Daoy (cell line): ENCODE data around the gene GTPBP8. TPM values are rescaled to one million over a fixed set of nuclear protein-coding genes. Genes with fewer than 3 reads are reported as not detected.
"Not testable (repeated sequence)": the region's sequence is repeated elsewhere in the genome, so short reads cannot be mapped to it uniquely, and the experiment has no call there.

ENCODE experiments used
- DNase-seq: peaks from one replicate; pipeline ENCODE4 v3.0.0-alpha.2; 2015; ENCODE audit warnings: low read depth
- total RNA-seq: library from RNA; depleted of rRNA; stranded (reverse); fragments of >200 nt; shearing (Covaris generic); gene quantifications from 2 replicates; pipeline ENCODE4 v1.2.3, GENCODE V29; 2014

The GTPBP8 gene
- total RNA-seq, 1 experiment from 2014 or later, result 49.3 TPM

DNA sequence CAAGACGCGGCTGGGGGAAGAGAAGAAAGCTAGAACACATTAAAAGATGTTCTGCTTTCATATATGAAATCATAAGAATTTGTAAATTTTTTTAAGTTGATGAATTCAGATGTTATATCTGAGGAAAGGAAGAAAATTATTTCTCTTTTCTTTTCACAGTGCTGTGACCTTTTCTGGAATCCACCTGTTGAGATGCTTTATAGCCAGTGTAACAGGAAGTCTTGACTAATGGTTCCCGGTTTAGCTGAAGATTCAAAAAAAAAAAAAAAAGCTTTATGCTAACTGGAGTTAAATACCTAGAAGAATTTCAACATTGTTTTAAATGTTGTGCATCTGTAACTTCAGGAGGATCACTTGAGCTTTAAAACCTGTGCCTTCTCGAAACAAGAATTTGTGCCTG lies 9.9 kb downstream of the GTPBP8 start:
- DNase-seq, result no peak

DNA sequence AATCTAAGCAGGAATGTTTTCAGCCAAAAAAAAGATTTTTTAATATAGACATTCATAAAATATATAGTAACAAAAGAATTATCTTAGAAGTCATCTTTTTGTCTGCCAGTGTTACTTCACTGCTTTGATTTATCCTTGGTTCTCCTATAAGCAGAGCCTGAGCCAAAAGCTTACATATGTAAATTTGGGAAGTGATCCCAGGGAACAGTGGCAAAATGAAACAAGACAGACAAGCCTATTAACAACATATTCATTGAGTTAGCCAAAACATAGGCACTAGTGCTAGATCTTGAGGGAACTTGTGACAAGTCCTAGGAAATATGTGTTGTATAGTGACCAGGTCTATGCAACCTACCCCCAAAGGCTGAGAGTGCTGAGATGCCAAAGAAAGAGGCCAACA lies 11.3 kb downstream of the GTPBP8 start:
- DNase-seq, result no peak

DNA sequence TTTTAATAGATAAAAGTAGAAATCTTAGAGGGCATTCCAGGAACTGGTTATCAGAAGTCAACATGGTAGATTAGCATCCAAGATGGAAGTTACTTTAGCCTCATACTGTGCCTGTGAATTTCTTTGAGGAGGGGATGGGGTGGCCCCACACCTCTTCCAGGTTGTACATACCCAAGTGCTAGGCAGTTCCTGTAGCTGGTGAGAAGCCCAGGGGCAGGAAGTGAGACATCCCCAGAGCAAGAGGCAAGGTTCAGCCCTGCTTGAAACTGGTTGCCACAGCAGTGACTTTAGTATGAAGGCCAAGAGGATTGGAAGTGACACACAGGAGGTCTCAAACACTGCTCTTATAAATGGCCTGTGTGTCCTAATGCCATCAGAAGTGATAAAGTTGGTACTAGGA lies 11.9 kb downstream of the GTPBP8 start:
- DNase-seq, result no peak

DNA sequence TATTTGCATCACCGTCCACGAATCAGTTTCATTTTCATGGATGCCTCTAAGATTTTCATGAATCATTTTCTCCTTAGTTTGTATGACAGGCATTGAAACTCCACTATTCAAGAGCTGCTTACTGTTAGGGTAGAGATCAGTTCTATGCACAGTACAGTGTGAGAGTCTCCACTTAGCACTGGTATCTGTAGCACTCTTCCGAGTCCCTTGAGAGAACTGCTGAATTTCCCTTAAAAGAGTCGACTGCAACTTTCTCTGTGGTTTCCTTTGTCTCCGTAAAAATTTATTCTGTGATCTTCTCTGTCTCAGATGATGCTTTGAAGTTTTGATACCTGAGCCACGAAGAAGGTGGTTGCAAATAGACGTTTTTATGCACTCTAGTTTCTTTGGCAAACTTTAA lies 14.8 kb downstream of the GTPBP8 start:
- no peak for DNase-seq

DNA sequence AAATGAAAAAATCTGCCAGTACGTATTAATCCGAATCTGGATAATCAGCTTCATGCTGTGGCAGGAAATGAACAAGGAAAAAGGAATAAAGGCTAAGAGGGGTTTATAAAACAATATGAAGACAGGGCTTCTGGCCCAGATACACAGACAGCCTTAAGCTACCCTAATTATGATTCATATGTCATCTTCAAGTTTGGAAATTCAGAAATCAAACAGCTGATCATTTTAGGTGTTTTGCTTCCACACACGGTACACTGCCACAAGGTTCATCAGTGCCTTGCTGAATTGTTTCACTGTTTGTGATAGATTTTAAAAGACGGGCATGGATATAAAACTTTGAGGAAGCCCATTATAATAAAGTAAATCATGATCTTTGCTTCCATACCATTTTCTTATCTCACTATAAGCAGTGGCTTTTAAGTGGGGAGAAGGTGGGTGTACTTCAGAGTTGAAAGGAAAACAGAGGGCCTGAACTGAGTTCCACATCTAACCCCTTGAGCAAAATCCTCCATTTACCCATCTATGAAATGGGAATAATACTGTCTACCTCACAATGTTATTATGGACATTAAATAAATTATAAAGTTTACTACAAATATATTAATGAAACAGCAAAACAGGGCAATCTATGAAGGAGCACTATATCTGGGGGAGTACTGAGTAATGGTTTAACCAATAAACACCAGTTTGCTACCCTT lies 15.7 kb downstream of the GTPBP8 start:
- DNase-seq, result no peak

DNA sequence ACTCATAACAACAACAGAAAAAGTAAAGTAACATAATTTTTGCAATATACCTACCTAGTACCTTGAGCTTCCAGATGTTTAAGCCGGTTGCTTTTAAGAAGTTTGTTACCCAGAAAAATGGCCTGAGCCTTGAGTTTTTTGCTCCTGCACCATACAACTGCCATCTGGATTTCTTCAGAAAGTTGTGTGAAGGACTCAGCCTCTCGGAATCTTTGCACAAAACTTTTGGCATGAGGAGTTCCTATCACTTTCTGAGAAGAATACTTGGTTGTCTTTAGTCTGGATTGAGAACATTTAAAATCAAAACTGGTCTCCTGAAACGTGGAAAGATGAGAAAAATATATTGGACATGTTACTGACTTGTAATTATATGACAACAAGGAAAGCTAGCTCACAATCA lies 17.3 kb downstream of the GTPBP8 start:
- no peak for DNase-seq

DNA sequence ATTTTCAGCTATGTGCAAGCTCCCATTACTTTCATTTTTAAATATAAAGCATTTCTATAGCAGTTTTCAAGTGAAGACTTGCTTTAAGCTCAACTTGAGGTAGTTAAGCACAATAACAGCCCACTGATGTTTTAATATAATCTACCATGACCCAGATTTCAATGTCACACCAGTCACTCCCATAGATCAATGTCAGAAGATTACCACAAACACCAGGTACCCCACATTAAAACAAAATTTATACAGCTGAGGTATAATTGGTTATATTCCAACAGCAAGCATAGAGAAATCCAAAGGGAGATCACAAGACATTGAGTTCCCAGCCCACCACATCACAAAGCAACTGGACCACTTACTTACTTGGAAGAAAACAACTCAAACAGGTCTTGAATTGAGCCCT lies 22.8 kb downstream of the GTPBP8 start:
- DNase-seq, result no peak

DNA sequence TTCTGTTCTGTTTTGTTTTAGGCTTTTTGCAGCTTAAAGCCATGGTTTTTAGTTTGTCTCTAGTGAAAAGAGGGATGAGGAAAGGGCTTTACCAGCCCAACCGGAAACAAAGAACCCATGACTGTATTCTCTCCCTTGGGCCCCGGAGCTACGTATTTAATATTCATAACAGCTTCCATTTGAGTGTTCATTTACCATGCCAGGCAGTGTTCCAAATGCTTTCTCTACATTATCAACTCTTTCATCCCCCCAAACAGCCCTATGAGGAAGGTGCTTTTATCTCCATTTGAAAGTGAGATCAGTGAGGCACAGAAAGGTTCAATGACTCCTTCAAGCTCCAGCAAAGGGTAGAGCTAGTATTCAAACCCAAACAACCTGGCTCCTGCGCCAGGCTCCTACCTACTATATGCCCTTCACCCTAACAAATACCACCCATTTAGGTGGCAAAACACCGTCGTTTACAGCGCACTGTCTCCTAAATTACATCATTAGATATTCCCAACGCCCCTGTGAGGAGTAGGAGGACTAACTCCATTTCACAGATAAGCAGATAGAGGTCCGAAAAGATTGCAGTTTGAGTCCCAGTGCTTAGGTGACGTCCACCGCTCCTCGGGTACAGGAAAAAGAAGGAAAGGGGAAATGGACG lies 27.9 kb downstream of the GTPBP8 start:
- no peak for DNase-seq

DNA sequence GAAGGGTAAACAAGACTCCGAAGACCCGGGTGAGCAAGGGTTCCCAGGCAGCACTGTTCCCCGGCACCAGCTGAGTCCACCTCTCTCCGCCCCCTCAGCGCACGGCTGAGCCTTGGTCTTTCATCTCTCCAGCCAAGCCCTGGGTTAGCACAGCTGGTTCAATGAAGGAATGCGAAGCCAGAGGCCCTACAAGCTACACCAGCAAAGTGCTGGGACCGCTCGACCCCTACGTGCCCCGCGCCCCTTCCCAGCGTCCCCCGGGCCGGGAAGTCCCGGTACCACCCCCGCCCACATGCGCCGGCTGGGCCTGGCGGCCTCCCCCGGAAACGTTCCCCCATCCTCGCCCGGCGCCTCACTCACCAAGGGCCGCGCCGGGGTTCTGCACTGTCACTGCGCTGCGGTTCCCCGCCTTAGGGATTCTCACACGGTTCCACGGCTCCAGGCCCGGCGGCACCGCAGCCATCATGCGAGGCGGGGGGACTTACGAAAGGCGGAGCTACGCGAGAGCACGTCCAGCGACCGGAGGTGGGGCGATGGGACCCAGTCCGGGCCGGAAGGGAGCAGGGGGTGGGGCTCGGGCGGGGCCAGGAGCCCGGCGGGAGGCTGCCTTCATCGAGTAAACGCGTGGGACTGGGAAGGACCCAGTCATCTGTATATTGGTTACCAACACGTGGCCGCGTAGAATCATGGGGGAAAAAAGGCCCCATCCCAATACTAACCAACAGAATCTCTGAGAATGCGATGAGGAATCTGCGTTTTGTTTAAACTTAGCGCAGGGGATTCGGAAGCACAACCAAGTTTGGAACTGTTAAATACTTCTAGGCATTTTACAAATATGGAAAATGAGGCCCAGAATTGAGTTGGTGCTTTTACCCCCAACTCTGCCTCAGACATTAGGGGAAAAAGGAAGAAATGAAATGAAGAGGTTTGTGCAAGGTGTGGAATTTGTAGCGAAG lies 28.7 kb downstream of the GTPBP8 start:
- DNase-seq, result peak; percentile 97

DNA sequence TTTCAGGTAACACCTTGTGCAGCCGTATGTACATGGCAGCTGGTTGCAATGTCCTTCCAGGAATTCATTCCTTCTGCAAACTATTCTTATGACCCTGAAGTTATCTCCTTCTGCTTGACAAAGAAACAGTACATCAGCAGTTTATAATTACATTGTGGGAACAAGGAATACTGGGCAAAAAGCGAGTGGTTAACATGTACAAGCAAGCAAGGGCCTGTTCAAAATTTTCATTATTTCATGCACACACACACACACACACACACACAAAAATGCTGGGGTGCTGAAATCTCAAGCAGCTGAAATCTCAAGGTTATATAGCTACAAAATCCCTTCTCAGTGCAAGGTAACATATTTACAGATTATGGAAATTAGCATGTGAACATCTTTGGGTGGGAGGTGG lies 30.7 kb downstream of the GTPBP8 start:
- DNase-seq, result no peak

DNA sequence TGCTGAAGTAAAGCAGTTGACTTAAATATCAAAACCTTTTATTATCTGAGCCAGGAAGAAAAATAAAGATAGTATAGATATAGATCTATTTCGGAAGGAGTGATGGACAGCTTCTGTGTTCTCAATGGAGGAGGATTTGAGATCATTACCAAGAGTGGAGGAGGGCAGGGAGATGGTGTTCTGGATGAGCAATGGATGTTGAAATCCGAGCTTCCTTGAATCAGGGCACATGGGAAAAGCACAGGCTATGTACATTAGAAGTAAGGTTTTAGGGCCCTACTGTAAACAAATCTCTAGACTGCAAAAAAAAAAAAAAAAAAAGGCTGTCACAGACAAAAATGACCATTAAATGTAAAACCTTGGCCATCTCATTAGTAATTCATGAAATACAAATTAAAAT lies 43.2 kb downstream of the GTPBP8 start:
- no peak for DNase-seq

DNA sequence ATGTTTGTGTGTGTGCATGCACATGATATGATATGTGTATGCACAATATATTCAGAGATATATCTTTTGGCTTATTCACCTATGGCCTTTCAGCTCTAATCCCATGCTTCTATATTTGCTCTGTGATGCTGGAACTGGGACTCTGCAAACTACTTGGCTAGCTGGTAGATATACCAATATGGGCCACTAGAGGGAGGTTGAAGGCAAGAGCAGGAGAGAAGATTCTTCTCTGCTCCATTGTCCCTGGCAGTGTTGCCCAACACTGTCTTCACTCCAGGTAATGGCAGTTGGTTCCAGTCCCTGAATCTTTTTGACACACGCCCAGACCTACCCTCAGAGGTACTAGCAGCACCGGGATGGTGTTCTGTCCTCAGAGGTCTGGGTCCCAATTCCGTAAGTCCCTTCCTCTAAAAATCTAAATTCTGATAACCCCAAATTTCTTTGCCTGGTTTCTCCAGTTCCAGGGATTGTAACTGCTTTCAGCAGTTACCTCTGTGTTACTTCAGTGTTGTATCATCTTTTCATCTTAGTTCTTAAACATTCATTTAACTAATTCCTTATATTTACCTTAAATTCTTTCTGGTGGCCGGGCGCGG lies 44.7 kb downstream of the GTPBP8 start:
- DNase-seq, result peak; percentile 51

DNA sequence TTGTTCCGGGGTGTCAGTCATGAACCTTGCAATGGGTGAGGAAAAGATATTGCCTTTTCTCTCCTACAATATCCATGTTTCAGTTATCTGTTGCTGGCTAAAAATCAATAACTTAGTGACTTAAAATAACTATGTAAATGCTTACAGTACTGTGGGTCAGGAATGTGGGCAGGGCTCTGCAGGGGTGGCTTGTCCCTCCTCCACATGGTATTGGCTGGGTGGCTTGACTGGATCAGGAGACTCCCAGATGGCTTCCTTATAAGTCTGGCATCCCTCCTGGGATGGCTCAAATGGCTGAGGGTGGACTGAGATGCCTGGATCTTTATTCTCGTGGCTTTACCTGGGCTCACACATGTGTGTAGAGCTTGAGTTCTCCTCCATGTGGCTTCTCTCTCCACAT lies 47.5 kb downstream of the GTPBP8 start:
- DNase-seq, result no peak

DNA sequence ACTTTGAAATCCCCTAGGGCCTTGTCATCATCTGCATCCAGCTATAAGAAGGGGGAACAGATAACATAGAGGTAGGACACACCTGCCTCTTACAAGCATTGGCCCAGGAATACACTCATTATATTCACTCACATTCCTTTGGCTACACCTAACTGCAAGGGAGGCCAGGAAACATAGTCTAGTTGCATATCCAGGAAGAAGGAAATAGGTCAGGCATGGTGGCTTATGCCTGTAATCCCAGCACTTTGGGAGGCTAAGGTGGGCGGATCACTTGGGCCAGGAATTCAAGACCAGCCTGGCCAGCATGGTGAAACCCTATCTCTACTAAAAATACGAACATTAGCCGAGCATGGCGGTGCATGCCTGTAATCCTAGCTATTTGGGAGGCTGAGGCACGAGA lies 48.8 kb downstream of the GTPBP8 start:
- DNase-seq, result no peak

DNA sequence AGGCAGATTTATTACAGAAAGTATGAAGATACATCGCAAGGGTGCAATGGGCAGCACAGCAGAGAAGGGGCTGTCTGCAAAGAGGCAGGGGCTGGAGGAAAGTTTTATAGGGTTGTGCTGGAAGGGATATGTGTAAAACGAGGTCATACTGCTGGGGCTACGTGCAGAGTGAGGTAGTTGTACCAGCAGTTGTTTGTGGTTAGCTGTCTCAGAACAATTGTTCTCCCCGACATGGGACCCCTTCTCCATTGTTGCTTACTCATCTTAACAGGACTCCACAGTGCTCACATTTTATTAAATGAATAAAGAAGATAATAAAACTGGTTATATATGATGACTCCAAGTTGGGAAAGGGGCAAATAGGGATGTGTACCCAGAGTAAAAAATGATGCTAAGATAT lies 49.4 kb downstream of the GTPBP8 start:
- DNase-seq, result no peak

DNA sequence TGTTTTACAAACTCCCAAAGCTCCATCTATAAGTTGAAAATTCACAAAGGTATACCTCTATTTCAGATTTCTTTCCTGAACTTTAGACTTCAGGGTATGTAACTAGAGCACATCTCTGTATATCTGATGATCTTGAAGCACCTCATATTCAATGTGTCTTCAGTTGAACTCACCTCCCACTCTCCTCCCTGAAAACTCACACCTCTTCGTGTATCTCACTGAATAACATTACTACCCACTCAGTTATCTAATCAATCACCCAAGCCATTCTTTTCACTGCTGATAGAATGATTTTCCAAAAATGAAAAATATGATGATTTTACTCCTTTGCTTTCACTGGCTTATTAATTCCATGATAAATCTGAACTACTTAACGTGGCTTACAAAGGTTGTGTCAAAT lies 52.9 kb downstream of the GTPBP8 start:
- no peak for DNase-seq

DNA sequence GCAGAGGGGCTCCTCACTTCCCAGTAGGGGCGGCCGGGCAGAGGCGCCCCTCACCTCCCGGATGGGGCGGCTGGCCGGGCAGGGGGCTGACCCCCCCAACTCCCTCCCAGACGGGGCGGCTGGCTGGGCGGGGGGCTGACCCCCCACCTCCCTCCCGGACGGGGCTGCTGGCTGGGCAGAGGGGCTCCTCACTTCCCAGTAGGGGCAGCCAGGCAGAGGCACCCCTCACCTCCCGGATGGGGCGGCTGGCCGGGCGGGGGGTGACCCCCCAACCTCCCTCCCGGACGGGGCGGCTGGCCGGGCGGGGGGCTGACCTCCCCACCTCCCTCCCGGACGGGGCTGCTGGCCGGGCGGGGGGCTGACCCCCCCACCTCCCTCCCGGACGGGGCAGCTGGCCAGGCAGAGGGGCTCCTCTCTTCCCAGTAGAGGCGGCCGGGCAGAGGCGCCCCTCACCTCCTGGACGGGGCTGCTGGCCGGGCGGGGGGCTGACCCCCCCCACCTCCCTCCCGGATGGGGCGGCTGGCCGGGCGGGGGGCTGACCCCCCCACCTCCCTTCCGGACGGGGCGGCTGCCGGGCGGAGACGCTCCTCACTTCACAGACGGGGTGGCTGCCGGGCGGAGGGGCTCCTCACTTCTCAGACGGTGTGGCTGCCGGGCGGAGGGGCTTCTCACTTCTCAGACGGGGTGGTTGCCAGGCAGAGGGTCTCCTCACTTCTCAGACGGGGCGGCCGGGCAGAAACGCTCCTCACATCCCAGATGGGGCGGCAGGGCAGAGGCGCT lies 55.6 kb downstream of the GTPBP8 start:
- not testable (repeated sequence) for DNase-seq

DNA sequence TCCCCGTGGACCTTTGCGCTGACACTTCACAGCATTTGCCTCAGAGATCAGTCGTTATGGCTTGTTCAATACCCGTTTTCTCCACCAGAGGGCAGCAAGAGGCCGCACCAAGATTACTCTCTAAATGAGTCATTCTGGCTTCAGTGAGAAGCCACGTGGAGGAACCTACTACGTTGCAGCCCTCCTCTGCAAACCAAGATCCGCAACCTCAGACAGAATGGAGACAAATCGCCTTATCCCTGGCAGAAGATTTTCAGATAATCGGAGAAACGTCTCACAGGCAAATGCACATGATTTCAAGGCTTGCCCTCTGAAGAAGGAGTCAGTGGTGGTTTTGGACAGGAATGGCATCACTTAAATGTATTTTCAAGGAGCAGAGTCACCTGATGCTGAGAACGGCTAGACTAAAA lies 60.5 kb downstream of the GTPBP8 start:
- peak; percentile 79 for DNase-seq
